ENCODE results near the gene RASA3. TPM values are rescaled to one million over a fixed set of nuclear protein-coding genes. Genes with fewer than 3 reads are reported as not detected.

RASA3 gene
- total RNA-seq, 4 donors from 2014 or later, result 28.1 to 73.4 (median 56.8) TPM

GRCh38 chr13:113946409-113947181 lies 185.8 kb downstream of the RASA3 start:
- ATAC-seq (ENCODE audit: low FRiP score) (no peak), DNase-seq (ENCODE audit: low spot score) (no peak)
- TF ChIP-seq, protein P1, sequence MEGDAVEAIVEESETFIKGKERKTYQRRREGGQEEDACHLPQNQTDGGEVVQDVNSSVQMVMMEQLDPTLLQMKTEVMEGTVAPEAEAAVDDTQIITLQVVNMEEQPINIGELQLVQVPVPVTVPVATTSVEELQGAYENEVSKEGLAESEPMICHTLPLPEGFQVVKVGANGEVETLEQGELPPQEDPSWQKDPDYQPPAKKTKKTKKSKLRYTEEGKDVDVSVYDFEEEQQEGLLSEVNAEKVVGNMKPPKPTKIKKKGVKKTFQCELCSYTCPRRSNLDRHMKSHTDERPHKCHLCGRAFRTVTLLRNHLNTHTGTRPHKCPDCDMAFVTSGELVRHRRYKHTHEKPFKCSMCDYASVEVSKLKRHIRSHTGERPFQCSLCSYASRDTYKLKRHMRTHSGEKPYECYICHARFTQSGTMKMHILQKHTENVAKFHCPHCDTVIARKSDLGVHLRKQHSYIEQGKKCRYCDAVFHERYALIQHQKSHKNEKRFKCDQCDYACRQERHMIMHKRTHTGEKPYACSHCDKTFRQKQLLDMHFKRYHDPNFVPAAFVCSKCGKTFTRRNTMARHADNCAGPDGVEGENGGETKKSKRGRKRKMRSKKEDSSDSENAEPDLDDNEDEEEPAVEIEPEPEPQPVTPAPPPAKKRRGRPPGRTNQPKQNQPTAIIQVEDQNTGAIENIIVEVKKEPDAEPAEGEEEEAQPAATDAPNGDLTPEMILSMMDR (IDR thresholded peaks at IDR 0.05), result no peak

GRCh38 chr13:113945857-113946408 lies 186.5 kb downstream of the RASA3 start:
- TF ChIP-seq, protein P1 (IDR thresholded peaks at IDR 0.05), result no peak
- ATAC-seq (ENCODE audit: low FRiP score) (no peak), DNase-seq (ENCODE audit: low spot score) (no peak)

DNA sequence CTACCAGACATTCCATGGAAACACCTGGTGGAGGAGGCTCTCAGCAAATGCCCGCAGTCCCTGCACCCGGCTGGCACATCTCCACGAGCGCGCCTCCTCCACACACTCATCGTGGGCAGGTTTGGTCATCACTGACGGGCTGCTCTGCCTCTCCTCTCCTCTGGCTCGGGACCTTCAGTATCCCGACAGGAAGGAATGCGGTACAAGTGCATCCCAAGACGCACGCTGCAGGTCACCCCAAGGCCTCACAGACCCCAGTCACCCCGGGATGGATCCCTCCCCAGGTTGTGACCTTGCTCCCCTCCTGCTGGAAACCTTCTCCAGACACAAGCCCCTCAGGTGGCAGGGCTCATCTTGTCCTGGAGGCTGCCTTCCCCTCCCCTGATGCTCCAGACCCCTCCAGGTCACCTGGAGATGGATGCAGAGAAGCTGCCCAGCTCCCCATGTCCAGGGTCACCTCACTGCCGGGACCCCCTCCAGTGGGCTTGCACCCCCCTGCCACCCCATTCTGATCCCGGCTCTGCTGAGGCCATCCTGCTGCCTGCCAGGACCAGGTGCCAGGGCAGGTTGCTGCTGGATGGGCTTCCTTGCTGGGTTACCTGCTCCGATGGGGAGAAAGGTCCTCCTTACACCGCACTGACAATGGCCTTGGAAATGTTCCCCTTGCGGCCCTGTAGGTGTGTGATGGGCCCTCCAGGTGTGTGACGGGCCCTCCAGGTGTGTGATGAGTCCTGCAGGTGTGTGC lies 188.4 kb downstream of the RASA3 start:
- ATAC-seq (ENCODE audit: low FRiP score) (no peak), DNase-seq (ENCODE audit: low spot score) (no peak)
- TF ChIP-seq, protein P1 (IDR thresholded peaks at IDR 0.05), result no peak

DNA sequence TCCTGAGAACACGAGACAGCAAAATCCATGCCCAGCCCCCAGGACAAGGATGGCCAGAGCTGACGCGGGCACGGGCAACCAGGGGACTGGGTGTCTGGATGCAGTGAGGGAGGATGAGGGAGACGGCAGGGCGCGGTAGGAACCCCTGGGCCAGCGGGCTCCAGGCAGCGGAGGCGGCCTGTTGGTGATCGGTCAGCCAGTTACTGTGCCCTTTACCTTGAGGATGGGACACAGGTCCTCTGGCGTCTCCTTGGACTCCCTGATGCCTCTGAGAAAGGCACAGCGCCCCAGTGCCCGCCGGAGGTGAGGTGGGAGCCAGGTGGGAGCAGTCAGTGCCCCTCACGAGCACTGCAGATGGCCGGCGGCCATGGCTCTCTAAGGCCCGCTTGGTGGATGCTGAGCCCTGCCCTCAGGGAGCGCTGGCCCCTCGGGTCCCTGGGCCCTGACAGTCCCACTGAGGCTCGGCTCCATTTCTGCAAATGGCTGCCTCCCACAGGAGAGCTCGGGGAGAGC lies 189.8 kb downstream of the RASA3 start:
- ATAC-seq (ENCODE audit: low FRiP score), result no peak
- TF ChIP-seq, protein P1 (IDR thresholded peaks at IDR 0.05), result no peak

GRCh38 chr13:113941571-113942191 lies 190.7 kb downstream of the RASA3 start:
- DNase-seq (ENCODE audit: low spot score) (no peak), ATAC-seq (ENCODE audit: low FRiP score) (no peak)
- TF ChIP-seq, protein P1 (IDR thresholded peaks at IDR 0.05), result no peak

More for the DNA sequence above, 189.8 kb downstream of the RASA3 start:
- DNase-seq (ENCODE audit: low spot score), result no peak

DNA sequence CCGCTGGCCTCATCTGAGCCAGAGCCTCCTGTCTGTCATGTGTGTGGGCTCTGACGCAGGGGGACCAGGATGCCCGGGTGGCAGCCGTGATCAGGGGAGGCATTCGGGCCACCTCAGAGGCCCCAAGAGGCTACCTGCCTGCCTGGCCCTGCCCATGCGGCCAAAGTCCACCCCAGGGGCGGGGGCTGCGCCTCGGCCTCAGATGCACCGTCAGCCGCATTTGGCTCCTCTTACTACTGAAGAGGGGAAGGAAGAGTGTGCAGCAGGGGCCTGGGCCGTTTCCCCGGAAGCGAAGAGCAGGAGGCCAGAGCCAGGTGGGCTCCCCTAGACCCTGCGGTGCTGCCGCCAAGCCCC lies 192.5 kb downstream of the RASA3 start:
- TF ChIP-seq, protein P1 (IDR thresholded peaks at IDR 0.05), result no peak
- ATAC-seq (ENCODE audit: low FRiP score), result no peak
- no peak for DNase-seq (ENCODE audit: low spot score)
